Testis (tissue), 3 donors: ENCODE results near the gene GPR158. TPM values are rescaled to one million over a fixed set of nuclear protein-coding genes. Genes with fewer than 3 reads are reported as not detected.

Experiments
- DNase-seq: peaks from one replicate; pipeline ENCODE4 v3.0.0-alpha.2; 2019
- H3K27ac ChIP-seq, 2 donors: fragments of 200-600 bp; sonication (generic); one replicate each; pipeline ENCODE4 v1.5.1; 2019
- H3K27me3 ChIP-seq: fragments of 200-600 bp; sonication (generic); one replicate; pipeline ENCODE4 v1.5.1; 2019
- H3K36me3 ChIP-seq: fragments of 200-600 bp; sonication (generic); one replicate; pipeline ENCODE4 v1.5.1; 2017; ENCODE audit warnings: low read depth; ENCODE audit errors: missing control alignments
- H3K4me1 ChIP-seq: fragments of 200-600 bp; sonication (generic); one replicate; pipeline ENCODE4 v1.5.1; 2019
- H3K4me3 ChIP-seq, 2 donors: fragments of 200-600 bp; sonication (generic); one replicate each; pipeline ENCODE4 v1.5.1; 2017 to 2019
- H3K9me3 ChIP-seq: fragments of 200-600 bp; sonication (generic); one replicate; pipeline ENCODE4 v1.5.1; 2017
- CTCF ChIP-seq, 3 experiments: fragments of 450-650 bp in 2 of 3; fragments of 200-600 bp in 1 of 3; sonication (generic) in 1 of 3; IDR thresholded peaks; one replicate each; pipeline ENCODE4 v1.5.1; 2016 to 2019; ENCODE audit warnings: antibody characterized with exemption in 3 of 3, mild to moderate bottlenecking in 2 of 3, moderate library complexity in 1 of 3
- POLR2A ChIP-seq: fragments of 450-650 bp; IDR thresholded peaks from one replicate; pipeline ENCODE4 v1.6.1; 2017; ENCODE audit warnings: antibody characterized with exemption, mild to moderate bottlenecking, moderate library complexity
- WGBS, 2 donors: methylation state at CpG; one replicate each; pipeline ENCODE4 v1.1.5; 2018; 5-methylcytosine and 5-hydroxymethylcytosine counted together
- intact Hi-C: fragments of 100-400 bp; cut with DNase I; formaldehyde crosslinking; loops from one replicate; pipeline ENCODE4 v1.15.1; 2023; ENCODE audit warnings: low total_unique reads
- polyA plus RNA-seq: library from polyadenylated mRNA; stranded (reverse); fragments of 350-450 nt; fragmentation: Illumina TruSeq; extraction: RNeasy Lipid Tissue Mini Kit (QIAGEN cat#74804); gene quantifications from one replicate; pipeline ENCODE4 v1.2.3, GENCODE V29; 2014; ENCODE audit warnings: low read depth, low replicate concordance; ENCODE audit not compliant: insufficient read depth
- total RNA-seq, 2 donors: library from RNA; depleted of rRNA; stranded (reverse); fragments of >200 nt; gene quantifications; one replicate each; pipeline ENCODE4 v1.2.3, GENCODE V29; 2016

GPR158 gene
- total and polyA plus RNA-seq, 3 donors from 2014 or later = 1.9 to 2.5 (median 2.0) TPM

- intact Hi-C loops = no loop called here
- 88 to 93% methylated on average over 2 of the region's 2 CpGs for WGBS, 2 donors
Observed at GRCh38 chr10:25561758-25562157, 387.0 kb downstream of the GPR158 start.

GRCh38 chr10:25562547-25562946 lies 387.7 kb downstream of the GPR158 start:
- Histone ChIP-seq H3K36me3 (no peaks in the 10 kb centered on the region), H3K4me1 (no peaks in the 10 kb centered on the region), H3K27me3 (no peaks in the 10 kb centered on the region), H3K9me3 (no peaks in the 10 kb centered on the region), H3K27ac (no peak overlapping the region), H3K4me3 (no peak overlapping the region)
- intact Hi-C loops = no loop called here
- TF ChIP-seq CTCF (IDR thresholded peaks at IDR 0.05) = no peak
- no peak for TF ChIP-seq POLR2A
- WGBS, 2 donors = 82 to 83% methylated on average over 4 of the region's 4 CpGs
- no peak for DNase-seq

More at GRCh38 chr10:25561758-25562157, 387.0 kb downstream of the GPR158 start:
- no peaks in the 10 kb centered on the region for H3K36me3 ChIP-seq
- H3K4me1 ChIP-seq = no peaks in the 10 kb centered on the region
- DNase-seq = no peak
- H3K27ac ChIP-seq = no peak overlapping the region
- no peak overlapping the region for H3K4me3 ChIP-seq
- no peaks in the 10 kb centered on the region for H3K9me3 ChIP-seq
- H3K27me3 ChIP-seq = no peaks in the 10 kb centered on the region
- TF ChIP-seq CTCF (IDR thresholded peaks at IDR 0.05) (no peak), POLR2A (no peak)

- no peaks in the 10 kb centered on the region for H3K4me1 ChIP-seq
- no peak overlapping the region for H3K27ac ChIP-seq
- no peaks in the 10 kb centered on the region for H3K9me3 ChIP-seq
- intact Hi-C loops = no loop called here
- H3K27me3 ChIP-seq = no peaks in the 10 kb centered on the region
- H3K4me3 ChIP-seq = no peak overlapping the region
- H3K36me3 ChIP-seq = no peaks in the 10 kb centered on the region
- WGBS, 2 donors = 91 to 94% methylated on average over 6 of the region's 6 CpGs
- TF ChIP-seq CTCF (IDR thresholded peaks at IDR 0.05) (no peak), POLR2A (no peak)
- DNase-seq = no peak
Observed at GRCh38 chr10:25564351-25564750, 389.6 kb downstream of the GPR158 start.

GRCh38 chr10:25565570-25565969 lies 390.8 kb downstream of the GPR158 start:
- Histone ChIP-seq H3K4me3 (no peak overlapping the region), H3K36me3 (no peaks in the 10 kb centered on the region), H3K27ac (no peak overlapping the region), H3K9me3 (no peaks in the 10 kb centered on the region), H3K4me1 (no peaks in the 10 kb centered on the region), H3K27me3 (no peaks in the 10 kb centered on the region)
- DNase-seq = no peak
- intact Hi-C loops = no loop called here
- 50 to 53% methylated on average over 7 of the region's 7 CpGs for WGBS, 2 donors
- TF ChIP-seq POLR2A = no peak
- no peak for TF ChIP-seq CTCF (IDR thresholded peaks at IDR 0.05)

GRCh38 chr10:25573316-25573715 lies 398.5 kb downstream of the GPR158 start:
- Histone ChIP-seq H3K4me1 (no peaks in the 10 kb centered on the region), H3K27me3 (no peaks in the 10 kb centered on the region), H3K9me3 (no peaks in the 10 kb centered on the region), H3K27ac (no peak overlapping the region), H3K4me3 (no peak overlapping the region), H3K36me3 (no peaks in the 10 kb centered on the region)
- 59 to 80% methylated on average over 3 of the region's 3 CpGs for WGBS, 2 donors
- intact Hi-C loops = no loop called here
- TF ChIP-seq POLR2A (no peak), CTCF (IDR thresholded peaks at IDR 0.05) (no peak)
- DNase-seq = no peak
